H9 (cell line): ENCODE measurements around the gene MYCBP2. TPM values are rescaled to one million over a fixed set of nuclear protein-coding genes. Genes with fewer than 3 reads are reported as not detected.

Experiments used
- DNase-seq: peaks from one replicate; pipeline ENCODE4 v3.0.0-alpha.2; 2017
- H2AFZ ChIP-seq: one replicate; pipeline ENCODE4 v1.6.1; 2013; ENCODE audit warnings: mild to moderate bottlenecking, low read length, control low read depth, moderate library complexity
- H2AK5ac ChIP-seq: 2 replicates; pipeline ENCODE4 v1.6.1; 2013; ENCODE audit warnings: low read length, control low read depth, mixed read lengths; ENCODE audit not compliant: insufficient read length
- H2BK120ac ChIP-seq: one replicate; pipeline ENCODE4 v1.6.1; 2013; ENCODE audit warnings: low read depth, mild to moderate bottlenecking, low read length, control low read depth, inconsistent platforms; ENCODE audit not compliant: poor library complexity, severe bottlenecking
- H2BK12ac ChIP-seq: 2 replicates; pipeline ENCODE4 v1.6.1; 2013; ENCODE audit warnings: low read length, control low read depth, mixed read lengths, low read depth; ENCODE audit not compliant: insufficient read length
- H2BK15ac ChIP-seq: 2 replicates; pipeline ENCODE4 v1.6.1; 2013; ENCODE audit warnings: low read depth, low read length, control low read depth
- H2BK20ac ChIP-seq: one replicate; pipeline ENCODE4 v1.6.1; 2013; ENCODE audit warnings: low read depth, mild to moderate bottlenecking, low read length, control low read depth, inconsistent platforms; ENCODE audit not compliant: poor library complexity, severe bottlenecking
- H2BK5ac ChIP-seq: 2 replicates; pipeline ENCODE4 v1.6.1; 2013; ENCODE audit warnings: low read length, control low read depth, mixed read lengths; ENCODE audit not compliant: insufficient read length
- H3K14ac ChIP-seq: 2 replicates; pipeline ENCODE4 v1.6.1; 2013; ENCODE audit warnings: low read length, control low read depth; ENCODE audit not compliant: insufficient read depth
- H3K18ac ChIP-seq: 2 replicates; pipeline ENCODE4 v1.6.1; 2013; ENCODE audit warnings: low read depth, mild to moderate bottlenecking, mixed read lengths, low read length, control low read depth; ENCODE audit not compliant: insufficient read length
- H3K23ac ChIP-seq: 2 replicates; pipeline ENCODE4 v1.6.1; 2013; ENCODE audit warnings: low read length, control low read depth, mixed read lengths, low read depth; ENCODE audit not compliant: insufficient read length
- H3K23me2 ChIP-seq: 2 replicates; pipeline ENCODE4 v1.6.1; 2013; ENCODE audit warnings: low read depth, mild to moderate bottlenecking, mixed read lengths, low read length, control low read depth; ENCODE audit not compliant: insufficient read length, poor library complexity, severe bottlenecking
- H3K27ac ChIP-seq: 2 replicates; pipeline ENCODE4 v1.5.1; 2013; ENCODE audit warnings: low read length, control low read depth, mixed read lengths, low read depth; ENCODE audit not compliant: insufficient read length
- H3K27me3 ChIP-seq: 2 replicates; pipeline ENCODE4 v1.6.1; 2013; ENCODE audit warnings: low read length, control low read depth, inconsistent platforms; ENCODE audit not compliant: insufficient read depth
- H3K4ac ChIP-seq: 2 replicates; pipeline ENCODE4 v1.6.1; 2013; ENCODE audit warnings: low read depth, mild to moderate bottlenecking, control low read depth, inconsistent platforms, low read length, moderate library complexity
- H3K4me1 ChIP-seq: 2 replicates; pipeline ENCODE4 v1.6.1; 2013; ENCODE audit warnings: low read length, control low read depth, inconsistent platforms; ENCODE audit not compliant: insufficient read depth
- H3K4me2 ChIP-seq: 2 replicates; pipeline ENCODE4 v1.6.1; 2013; ENCODE audit warnings: low read length, control low read depth, mixed read lengths; ENCODE audit not compliant: insufficient read length, insufficient read depth
- H3K56ac ChIP-seq: 2 replicates; pipeline ENCODE4 v1.6.1; 2013; ENCODE audit warnings: low read depth, mild to moderate bottlenecking, mixed read lengths, low read length, control low read depth; ENCODE audit not compliant: insufficient read length
- H3K79me1 ChIP-seq: 2 replicates; pipeline ENCODE4 v1.6.1; 2013; ENCODE audit warnings: low read depth, mild to moderate bottlenecking, moderate library complexity, low read length, control low read depth, inconsistent platforms; ENCODE audit not compliant: insufficient read depth, poor library complexity, severe bottlenecking
- H3K79me2 ChIP-seq: 2 replicates; pipeline ENCODE4 v1.6.1; 2013; ENCODE audit warnings: low read length, control low read depth, inconsistent platforms; ENCODE audit not compliant: insufficient read depth
- H3K9ac ChIP-seq: 2 replicates; pipeline ENCODE4 v1.6.1; 2013; ENCODE audit warnings: low read length, control low read depth, mixed read lengths; ENCODE audit not compliant: insufficient read length; ENCODE audit errors: extremely low read depth
- H3K9me3 ChIP-seq: one replicate; pipeline ENCODE4 v1.6.1; 2013; ENCODE audit warnings: low read depth, low read length, inconsistent platforms; ENCODE audit not compliant: control insufficient read depth
- H3T11ph ChIP-seq: one replicate; pipeline ENCODE4 v1.6.1; 2013; ENCODE audit warnings: mild to moderate bottlenecking, low read length, control low read depth, inconsistent platforms
- H4K20me1 ChIP-seq: one replicate; pipeline ENCODE4 v1.6.1; 2013; ENCODE audit not compliant: control insufficient read depth, insufficient read length, insufficient read depth
- H4K5ac ChIP-seq: 2 replicates; pipeline ENCODE4 v1.6.1; 2013; ENCODE audit warnings: low read depth, mild to moderate bottlenecking, mixed read lengths, low read length, control low read depth; ENCODE audit not compliant: insufficient read length
- H4K8ac ChIP-seq: replicated peaks from 2 replicates; pipeline ENCODE4 v1.6.1; 2013; ENCODE audit warnings: low read length, control low read depth, mixed read lengths, low read depth; ENCODE audit not compliant: insufficient read length
- H4K91ac ChIP-seq: 2 replicates; pipeline ENCODE4 v1.6.1; 2013; ENCODE audit warnings: low read depth, mild to moderate bottlenecking, moderate library complexity, mixed read lengths, low read length, control low read depth; ENCODE audit not compliant: insufficient read length
- H3K27ac Mint-ChIP-seq, 3 experiments: 2 replicates in 2 of 3; 3 replicates in 1 of 3; pipeline ENCODE4 v1.8.0; 2020 to 2021; ENCODE audit warnings: mixed read lengths in 3 of 3, mild to moderate bottlenecking in 1 of 3, moderate library complexity in 1 of 3
- H3K27me3 Mint-ChIP-seq: 2 replicates; pipeline ENCODE4 v1.8.0; 2021; ENCODE audit warnings: low read depth, mild to moderate bottlenecking, moderate library complexity, mixed read lengths
- H3K36me3 Mint-ChIP-seq, 3 experiments: 2 replicates in 2 of 3; 3 replicates in 1 of 3; pipeline ENCODE4 v1.8.0; 2020 to 2021; ENCODE audit warnings: low read depth in 3 of 3, mixed read lengths in 3 of 3; ENCODE audit not compliant: insufficient read depth in 1 of 3
- H3K4me1 Mint-ChIP-seq, 2 experiments: 2 replicates each; pipeline ENCODE4 v1.8.0; 2020; ENCODE audit warnings: mixed read lengths in 2 of 2
- H3K4me3 Mint-ChIP-seq, 2 experiments: 2 replicates in 1 of 2; 3 replicates in 1 of 2; pipeline ENCODE4 v1.8.0; 2020 to 2021; ENCODE audit warnings: mild to moderate bottlenecking in 2 of 2, mixed read lengths in 2 of 2, moderate library complexity in 1 of 2
- H3K9me3 Mint-ChIP-seq, 2 experiments: 2 replicates in 1 of 2; 3 replicates in 1 of 2; pipeline ENCODE4 v1.8.0; 2020; ENCODE audit warnings: mild to moderate bottlenecking in 2 of 2, mixed read lengths in 2 of 2, moderate library complexity in 1 of 2
- CTCF ChIP-seq: fragments of 200-600 bp; sonication (generic); conservative IDR thresholded peaks from 3 replicates; pipeline ENCODE4 v1.8.0; 2021; ENCODE audit warnings: antibody characterized with exemption, mild to moderate bottlenecking
- WGBS: extraction: QIAGEN DNeasy Blood & Tissue Kit; methylation state at CpG from one replicate; pipeline ENCODE4 v1.1.7; 2013; ENCODE audit warnings: missing lambda C conversion rate, low lambda C conversion rate, mixed read lengths; ENCODE audit not compliant: insufficient read length; ENCODE audit errors: extremely low coverage; 5-methylcytosine and 5-hydroxymethylcytosine counted together
- total RNA-seq: library from RNA; stranded (reverse); gene quantifications from 2 replicates; pipeline ENCODE4 v1.2.1, GENCODE V29; 2021

Gene MYCBP2
- total RNA-seq, 1 experiment from 2014 or later: 32.0 TPM

- H2BK20ac ChIP-seq: no peak overlapping the region
- H3K14ac ChIP-seq: no peak overlapping the region
- H3K4ac ChIP-seq: no peak overlapping the region
- H3K9me3 Mint-ChIP-seq: no peaks in the 10 kb centered on the region; a peak in 1 of 5 replicates
- H2BK120ac ChIP-seq: no peak overlapping the region
- no peak overlapping the region for H3K4me2 ChIP-seq
- H2AK5ac ChIP-seq: no peak overlapping the region
- H3K9ac ChIP-seq: no peak overlapping the region
- TF ChIP-seq CTCF: no peak
- H2AFZ ChIP-seq: no peak overlapping the region
- H3K27me3 Mint-ChIP-seq: no peaks in the 10 kb centered on the region
- H2BK15ac ChIP-seq: no peak overlapping the region
- H3K56ac ChIP-seq: no peak overlapping the region
- peaks cover 5% of the 10 kb centered on the region; the same call in 1 of the 2 replicates for H3K4me1 ChIP-seq
- H3K23ac ChIP-seq: no peak overlapping the region
- no peak overlapping the region for H3K18ac ChIP-seq
- no peaks in the 10 kb centered on the region for H3K9me3 ChIP-seq
- no peak overlapping the region for H2BK5ac ChIP-seq
- no peak overlapping the region for H3K27ac ChIP-seq
- no peak overlapping the region for H2BK12ac ChIP-seq
- no peaks in the 10 kb centered on the region for H3K23me2 ChIP-seq
- H4K8ac ChIP-seq: no peak overlapping the region
- no peak for DNase-seq
- no peaks in the 10 kb centered on the region for H3K79me1 ChIP-seq
- H4K91ac ChIP-seq: no peak overlapping the region
- H3K27ac Mint-ChIP-seq: peak overlapping the region; percentile 63 to 86 (median 63)
- peaks cover 14 to 47% (median 26%) of the 10 kb centered on the region in 3 experiments; a peak in 6 of 7 replicates for H3K36me3 Mint-ChIP-seq
- no CpG with 5 or more reads among the region's 8 CpGs for WGBS
- H4K5ac ChIP-seq: no peak overlapping the region
- no peaks in the 10 kb centered on the region for H3K27me3 ChIP-seq
- no peaks in the 10 kb centered on the region for H3K79me2 ChIP-seq
- H3K4me1 Mint-ChIP-seq: peaks cover 34 to 43% of the 10 kb centered on the region in 2 experiments
- no peaks in the 10 kb centered on the region for H4K20me1 ChIP-seq
- H3T11ph ChIP-seq: no peak overlapping the region
- H3K4me3 Mint-ChIP-seq: 0 out of 5 replicates have a peak overlapping the region, but pooled peaks of 1 of the 2 experiments have one; percentile 9
Observed at GRCh38 chr13:77047649-77048343, 279.1 kb downstream of the MYCBP2 start.
